GM18861 (cell line): Measurements from ENCODE around the gene HSP90AA1.
"Not testable (repeated sequence)": the region's sequence is repeated elsewhere in the genome, so short reads cannot be mapped to it uniquely, and the experiment has no call there.

ENCODE experiments used
- ATAC-seq: cut with Tn5 transposase; IDR thresholded peaks from one replicate; pipeline ENCODE4 v1.9.1; 2021; ENCODE audit not compliant: unreplicated experiment

Gene HSP90AA1

DNA sequence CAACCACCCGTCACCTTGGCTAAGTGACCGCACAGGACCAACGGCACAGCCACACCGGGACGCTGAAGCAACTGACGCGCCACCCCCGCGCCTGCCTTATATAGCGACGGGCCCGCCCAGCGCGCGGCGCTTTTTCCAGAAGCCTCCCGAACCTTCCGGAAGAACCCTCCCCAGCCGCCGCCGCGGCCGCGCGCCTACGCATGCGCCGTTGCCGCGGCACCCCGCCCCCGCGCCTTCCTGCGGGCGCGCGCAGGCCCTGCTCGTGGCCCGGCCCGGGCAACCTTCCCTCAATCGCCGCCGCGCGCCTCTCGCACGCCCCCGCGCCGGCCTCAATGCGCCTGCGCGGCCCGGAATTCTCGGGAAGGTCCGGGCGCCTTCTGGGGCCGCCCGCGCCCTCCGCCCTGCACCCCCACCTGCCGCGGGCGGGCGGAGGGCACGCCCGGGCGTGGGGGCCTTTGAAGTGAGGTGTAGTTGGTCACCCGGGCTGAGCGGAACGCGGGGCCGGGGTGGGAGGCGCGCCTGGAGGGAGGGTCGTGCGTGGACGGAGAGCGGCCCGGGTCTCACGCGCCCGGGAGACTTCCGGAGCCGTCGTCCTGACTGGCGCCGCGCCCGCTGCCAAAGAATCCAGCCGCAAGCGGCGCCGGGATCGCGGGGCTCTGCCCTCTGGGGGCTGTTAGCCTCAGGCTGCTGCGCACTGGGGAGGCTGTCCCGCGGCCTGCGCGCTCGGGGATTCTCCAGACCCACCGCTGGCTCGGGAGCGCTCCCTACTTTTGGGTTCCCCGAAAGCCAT is at the start of gene HSP90AA1:
Gene HSP90AA1 (minus strand): TSS at position 73 of the 790 bp plus-strand sequence. CDS start 666 bp downstream, outside the sequence.
- peak; percentile 70 for ATAC-seq

DNA sequence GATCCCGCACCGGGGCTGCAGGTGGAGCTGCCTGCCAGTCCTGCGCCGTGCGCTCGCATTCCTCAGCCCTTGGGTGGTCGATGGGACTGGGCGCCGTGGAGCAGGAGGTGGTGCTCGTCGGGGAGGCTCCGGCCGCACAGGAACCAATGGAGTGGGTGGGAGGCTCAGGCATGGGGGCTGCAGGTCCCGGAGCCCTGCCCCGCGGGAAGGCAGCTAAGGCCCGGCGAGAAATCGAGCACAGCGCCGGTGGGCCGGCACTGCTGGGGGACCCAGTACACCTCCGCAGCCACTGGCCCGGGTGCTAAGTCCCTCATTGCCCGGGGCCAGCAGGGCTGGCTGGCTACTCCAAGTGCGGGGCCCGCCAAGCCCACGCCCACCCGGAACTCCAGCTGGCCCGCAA is 48.6 kb upstream of the HSP90AA1 start:
- not testable (repeated sequence) for ATAC-seq

DNA sequence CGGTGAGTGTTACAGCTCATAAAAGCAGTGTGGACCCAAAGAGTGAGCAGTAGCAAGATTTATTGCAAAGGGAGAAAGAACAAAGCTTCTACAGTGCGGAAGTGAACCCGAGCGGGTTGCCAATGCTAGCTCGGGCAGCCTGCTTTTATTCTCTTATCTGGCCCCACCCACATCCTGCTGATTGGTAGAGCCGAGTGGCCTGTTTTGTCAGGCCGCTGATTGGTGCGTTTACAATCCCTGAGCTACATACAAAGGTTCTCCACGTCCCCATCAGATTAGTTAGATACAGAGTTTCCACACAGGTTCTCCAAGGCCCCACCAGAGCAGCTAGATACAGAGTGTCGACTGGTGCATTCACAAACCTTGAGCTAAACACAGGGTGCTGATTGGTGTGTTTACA is 47.9 kb upstream of the HSP90AA1 start:
- not testable (repeated sequence) for ATAC-seq

DNA sequence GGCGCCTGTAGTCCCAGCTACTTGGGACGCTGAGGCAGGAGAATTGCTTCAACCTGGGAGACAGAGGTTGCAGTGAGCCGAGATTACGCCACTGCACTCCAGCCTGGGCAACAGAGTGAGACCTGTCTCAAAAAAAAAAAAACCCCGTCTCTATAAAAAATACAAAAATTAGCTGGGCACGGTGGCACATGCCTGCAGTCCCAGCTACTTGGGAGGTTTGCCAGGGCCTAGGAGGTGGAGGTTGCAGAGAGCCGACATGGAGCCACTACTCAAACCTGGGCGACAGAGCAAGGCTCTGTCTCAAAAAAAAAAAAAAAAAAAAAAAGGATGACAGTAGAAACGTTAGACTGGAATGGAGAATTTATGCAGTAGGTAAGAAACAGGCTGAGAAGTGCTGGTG is 47.2 kb upstream of the HSP90AA1 start:
- not testable (repeated sequence) for ATAC-seq

DNA sequence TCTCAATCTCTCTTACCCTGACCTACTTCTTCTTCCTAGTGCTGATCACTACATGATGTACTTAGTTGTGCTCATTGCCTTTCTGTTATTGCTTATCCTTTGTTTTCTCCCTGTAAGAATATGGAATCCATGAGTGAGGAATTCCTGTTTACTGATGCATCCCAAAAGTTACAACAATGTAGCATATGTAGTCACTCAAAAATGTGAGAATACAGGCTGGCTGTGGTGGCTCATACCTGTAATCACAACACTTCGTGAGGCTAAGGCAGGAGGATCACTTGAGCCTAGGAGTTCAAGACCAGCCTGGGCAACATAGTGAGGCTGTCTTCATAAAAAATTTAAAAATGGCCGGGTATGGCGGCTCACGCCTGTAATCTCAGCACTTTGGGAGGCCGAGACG is 44.9 kb upstream of the HSP90AA1 start:
- ATAC-seq = no peak

GRCh38 chr14:102126807-102127455 is 40.1 kb upstream of the HSP90AA1 start:
- ATAC-seq = no peak

DNA sequence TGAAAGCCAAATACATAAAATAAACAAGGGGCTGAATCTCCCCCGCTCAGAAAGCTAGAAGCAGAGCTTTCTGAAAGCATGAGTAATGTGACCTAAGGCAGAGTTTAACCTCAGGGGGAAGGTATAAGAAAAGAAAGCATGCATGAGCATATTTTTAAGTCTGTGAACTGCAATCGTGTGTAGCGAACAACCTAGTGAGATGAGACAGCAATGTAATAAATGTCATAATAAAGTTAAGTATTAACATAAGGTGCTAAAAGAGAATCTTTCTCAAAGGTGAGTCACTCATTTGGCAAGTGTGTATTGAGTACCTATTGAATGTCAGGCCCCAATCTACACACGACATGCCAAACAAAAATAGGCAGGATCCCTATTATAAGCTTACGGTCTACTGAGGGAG is 38.7 kb upstream of the HSP90AA1 start:
- ATAC-seq = peak; percentile 62

DNA sequence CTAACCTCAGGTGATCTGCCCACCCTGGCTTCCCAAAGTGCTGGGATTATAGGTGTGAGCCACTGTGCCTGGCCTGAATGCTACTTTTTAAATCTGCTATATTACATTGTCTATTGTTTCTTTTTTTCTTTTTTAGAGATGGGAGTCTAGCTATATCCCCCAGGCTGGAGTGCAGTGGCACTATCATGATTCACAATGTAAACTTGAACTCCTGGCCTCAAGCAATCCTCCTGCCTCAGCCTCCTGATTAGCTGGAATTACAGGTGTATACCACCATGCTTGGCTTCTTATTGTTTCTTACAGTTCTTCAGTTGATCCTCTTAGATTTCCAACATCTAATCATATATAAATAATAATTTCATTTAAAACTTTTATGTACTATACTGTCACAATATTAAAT is 37.6 kb upstream of the HSP90AA1 start:
- no peak for ATAC-seq

DNA sequence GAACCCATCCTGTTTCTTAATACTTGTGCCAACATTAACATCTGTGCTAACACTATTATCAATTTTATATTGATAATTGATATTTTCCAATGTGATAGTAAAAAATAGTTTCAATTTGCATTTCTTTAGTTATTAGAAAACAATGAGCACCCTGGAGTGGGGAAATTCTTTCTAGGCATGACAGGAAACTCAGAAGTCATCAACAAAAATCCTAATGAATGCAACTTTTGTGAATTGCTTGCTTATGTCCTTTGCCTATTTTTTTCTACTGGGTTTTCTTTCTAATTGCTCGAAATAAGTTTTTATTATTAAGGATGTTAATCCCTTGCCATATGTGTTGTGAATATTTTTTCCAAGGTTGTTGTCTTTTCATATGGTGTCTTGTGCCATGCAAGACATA is 34.7 kb upstream of the HSP90AA1 start:
- no peak for ATAC-seq

GRCh38 chr14:102120888-102121287 is 34.0 kb upstream of the HSP90AA1 start:
- no peak for ATAC-seq

DNA sequence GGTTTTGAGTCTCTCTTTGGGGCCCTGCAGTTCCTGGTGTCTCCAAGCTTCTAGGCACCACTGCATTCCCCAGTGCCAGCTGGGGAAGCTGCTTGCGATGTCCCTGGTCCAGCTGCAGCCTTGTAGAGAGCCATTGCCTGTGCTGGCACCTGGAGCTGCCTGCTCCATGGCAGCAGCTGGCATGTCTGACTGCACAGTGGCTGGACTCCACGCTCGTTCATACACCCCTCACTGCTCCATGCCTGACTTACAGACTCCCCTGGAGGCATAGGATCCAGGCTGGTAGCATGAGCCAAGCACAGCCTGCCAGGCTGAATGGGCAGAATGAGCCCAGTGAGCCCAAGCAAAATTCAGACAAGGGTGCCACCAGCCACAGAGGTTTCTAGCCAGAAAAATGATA is 31.0 kb upstream of the HSP90AA1 start:
- ATAC-seq = no peak

GRCh38 chr14:102116361-102117180 is 29.7 kb upstream of the HSP90AA1 start:
- ATAC-seq = no peak

- ATAC-seq = no peak
These were observed 24.3 kb upstream of the HSP90AA1 start for GRCh38 chr14:102111101-102111500.

DNA sequence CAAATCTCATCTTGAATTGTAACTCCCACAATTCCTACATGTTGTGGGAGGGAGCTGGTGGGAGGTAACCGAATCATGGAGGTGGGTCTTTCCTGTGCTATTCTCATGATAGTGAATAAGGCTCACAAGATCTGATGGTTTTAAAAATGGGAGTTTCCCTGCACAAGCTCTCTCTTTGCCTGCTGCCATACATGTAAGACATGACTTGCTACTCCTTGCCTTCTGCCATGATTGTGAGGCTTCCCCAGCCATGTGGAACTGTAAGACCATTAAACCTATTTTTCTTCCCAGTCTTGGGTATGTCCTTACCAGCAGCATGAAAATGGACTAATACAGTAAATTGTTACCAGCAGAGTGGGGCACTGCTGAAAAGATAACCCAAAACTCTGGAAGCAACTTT is 22.5 kb upstream of the HSP90AA1 start:
- not testable (repeated sequence) for ATAC-seq

GRCh38 chr14:102105369-102105768 is 18.5 kb upstream of the HSP90AA1 start:
- no peak for ATAC-seq

- ATAC-seq = no peak
These were observed 16.3 kb upstream of the HSP90AA1 start for GRCh38 chr14:102103062-102103695.

- ATAC-seq = no peak
These were observed 10.7 kb upstream of the HSP90AA1 start for GRCh38 chr14:102097441-102098135.

DNA sequence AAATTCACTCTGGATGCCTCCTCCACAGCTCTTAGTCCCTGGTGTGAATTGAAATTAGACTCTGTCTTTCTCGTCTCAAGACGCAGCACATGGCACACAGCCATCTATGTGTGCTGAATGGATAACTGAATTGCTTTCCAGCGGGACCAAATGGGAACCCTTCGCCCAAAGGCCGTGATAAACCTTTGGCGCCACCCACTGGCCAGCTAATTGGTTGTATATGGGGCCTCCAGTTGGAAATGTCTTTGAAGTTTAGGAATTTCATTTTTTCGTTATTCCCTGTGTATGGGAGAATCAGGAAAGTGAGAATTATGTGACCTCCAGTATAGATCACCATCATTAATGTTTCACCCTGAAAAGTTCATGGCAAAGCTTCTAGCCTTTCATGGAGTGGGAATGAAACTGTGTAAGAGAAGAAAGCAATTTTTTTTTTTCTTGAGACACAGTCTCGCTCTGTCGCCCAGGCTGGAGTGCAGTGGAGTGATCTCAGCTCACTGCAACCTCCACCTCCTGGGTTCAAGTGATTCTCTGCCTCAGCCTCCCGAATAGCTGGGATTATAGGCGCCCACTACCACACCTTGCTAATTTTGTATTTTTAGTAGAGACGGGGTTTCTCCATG is 9.8 kb upstream of the HSP90AA1 start:
- ATAC-seq = no peak

DNA sequence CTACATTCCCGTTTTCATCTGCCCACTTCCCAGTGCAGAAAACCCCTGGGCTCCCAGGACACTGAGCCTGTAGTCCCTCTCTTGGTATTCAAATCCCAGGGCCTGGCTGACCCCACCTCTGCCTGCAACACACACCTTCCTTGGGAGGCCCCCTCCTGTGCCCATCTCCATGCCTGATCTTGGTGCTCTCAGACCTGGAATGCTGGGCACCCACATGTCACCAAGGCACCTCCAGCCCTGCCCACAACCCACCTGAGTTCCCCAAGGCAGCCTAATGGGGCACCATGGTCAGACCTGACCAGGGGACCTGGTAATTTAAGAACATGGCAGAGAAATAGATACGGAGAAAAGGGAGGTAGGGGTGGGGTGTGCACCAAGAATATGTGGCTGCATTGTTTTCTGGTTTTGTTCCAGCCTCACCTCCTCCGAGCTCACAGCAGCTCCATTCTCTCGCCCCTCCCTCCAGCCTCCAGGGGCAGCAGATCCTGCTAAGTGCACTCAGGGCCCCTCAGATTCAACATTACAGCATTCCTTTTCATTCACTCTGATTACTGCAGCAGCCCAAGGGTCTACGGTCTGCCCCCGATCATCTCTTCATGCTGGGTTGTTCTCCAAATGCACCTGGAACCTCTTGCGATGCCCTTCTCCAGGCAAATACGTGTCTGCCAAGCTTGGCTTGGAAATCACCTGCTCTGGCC is 9.2 kb upstream of the HSP90AA1 start:
- ATAC-seq = no peak
